Stimulated activated CD8-positive, alpha-beta memory T cell treated with anti-CD3 and anti-CD28 coated beads, Interleukin-7, amount 100 ng/mL, for 24 hours (primary cell): Measurements from ENCODE around the gene LRP1.

ENCODE experiments used
- DNase-seq: peaks from one replicate; pipeline ENCODE4 v3.0.0-alpha.2; 2020; ENCODE audit warnings: low read depth

The LRP1 gene

DNA sequence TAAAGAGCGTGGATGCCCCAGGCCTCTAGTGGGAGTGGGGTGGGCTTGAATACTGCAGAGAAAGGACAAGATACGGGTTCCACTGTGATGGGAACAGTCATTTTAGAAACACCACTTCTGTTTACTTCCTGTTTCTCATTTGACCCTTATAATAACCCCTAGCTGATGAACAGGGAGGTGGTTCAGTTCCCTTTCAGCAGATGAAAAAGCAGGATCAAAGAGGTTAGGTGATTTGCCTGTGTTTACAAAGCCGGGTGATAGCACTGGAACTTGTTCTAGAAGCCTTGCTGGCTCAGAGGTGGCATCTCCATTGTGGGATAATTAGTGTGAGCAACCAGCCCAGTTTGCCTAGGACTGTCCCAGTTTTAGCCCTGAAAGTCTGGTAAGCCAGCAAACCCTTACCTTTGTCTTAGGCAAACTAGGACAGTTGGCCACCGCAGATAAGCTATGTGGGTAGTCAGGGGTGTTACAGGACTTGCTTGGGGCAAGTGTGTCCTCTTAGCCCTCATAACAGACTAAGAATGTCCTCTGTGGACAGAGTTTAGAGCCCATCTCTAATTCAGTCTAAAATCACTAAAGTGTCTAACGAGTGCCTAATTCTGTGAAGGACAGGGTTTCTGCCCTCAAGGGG is 26.6 kb downstream of the LRP1 start:
- no peak for DNase-seq

DNA sequence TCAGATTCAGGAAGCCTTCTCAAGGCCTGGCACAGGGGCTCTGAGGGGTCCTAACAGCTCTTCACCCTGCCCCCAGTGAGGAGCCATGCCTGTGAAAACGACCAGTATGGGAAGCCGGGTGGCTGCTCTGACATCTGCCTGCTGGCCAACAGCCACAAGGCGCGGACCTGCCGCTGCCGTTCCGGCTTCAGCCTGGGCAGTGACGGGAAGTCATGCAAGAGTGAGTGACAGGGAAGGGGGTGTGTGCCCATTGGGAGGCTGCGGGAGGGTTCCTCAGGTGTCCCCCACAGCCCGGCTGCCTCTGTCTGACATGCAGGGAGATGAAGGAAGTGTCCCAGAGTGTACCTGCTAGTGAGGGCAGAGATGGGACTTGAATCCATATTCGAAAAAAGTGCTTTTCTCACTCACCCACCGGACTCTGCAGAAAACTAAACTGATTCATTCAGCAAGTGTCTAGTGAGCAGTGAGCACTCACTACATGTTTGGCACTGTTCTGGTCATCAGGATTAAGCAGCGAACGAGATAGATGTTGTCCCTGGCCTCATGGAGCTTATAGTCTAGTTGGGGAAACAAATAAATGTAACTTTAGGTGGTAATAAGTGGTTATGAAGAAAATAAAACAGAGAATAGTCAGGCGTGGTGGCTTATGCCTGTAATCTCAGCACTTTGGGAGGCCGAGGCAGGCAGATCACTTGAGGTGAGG is 28.6 kb downstream of the LRP1 start:
- DNase-seq = no peak

DNA sequence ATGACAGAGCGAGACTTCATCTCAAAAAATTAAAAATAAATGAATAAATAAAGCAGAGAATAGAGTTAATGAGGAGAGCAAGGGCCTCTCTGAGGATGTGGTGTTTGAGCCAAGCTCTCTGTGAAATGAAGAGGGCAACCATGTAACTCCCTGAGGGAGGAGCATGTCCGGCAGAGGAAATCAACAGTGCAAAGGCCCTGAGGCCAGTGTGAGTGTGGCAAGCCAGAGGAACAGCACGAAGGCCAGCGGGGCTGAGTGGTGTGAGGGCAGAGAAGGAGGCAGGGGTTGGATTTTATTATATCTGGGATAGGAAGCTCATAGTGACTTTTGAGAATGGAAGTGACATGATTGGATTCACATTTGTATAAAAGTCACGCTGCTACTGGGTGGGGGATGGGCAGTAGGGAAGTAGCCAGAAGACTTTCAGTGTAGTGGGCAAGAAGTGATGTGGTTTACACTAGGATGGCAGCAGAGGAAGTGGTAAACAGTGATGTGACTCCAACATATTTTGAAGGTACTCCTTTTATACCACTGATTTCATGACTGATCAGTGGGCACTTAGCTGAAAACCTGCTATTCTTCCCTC is 29.4 kb downstream of the LRP1 start:
- DNase-seq = no peak

DNA sequence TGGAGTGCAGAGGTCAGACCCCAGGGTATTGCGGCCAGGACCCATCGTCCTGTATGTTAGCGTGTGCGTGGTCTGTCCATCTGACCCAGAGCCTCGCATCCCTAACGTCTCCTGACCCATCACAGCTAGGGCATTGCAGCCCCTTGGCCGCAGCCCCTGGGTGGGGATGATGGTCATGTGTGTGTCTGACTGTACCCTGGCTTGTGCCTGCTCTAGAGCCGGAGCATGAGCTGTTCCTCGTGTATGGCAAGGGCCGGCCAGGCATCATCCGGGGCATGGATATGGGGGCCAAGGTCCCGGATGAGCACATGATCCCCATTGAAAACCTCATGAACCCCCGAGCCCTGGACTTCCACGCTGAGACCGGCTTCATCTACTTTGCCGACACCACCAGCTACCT is 29.9 kb downstream of the LRP1 start:
- DNase-seq = no peak

GRCh38 chr12:57158665-57159064 is 30.4 kb downstream of the LRP1 start:
- DNase-seq = no peak

DNA sequence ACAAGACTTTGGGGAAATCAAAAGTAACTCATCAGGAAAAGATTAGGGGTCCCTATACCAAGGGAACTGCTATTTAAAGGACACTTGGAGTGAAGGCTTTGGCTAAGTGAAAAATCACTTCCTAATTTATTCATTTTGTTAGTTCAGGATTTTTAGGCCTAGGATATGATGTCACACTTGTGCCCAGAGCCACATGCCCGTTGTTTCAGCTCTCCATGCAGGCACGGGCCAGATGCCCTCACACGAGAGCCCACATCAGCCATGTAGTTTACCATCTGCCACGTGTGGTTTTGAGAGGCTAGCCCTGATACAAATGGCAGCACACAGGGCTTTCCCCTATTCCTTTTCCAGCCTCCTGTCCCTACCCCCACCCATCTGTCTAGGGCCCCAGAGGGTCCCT is 31.0 kb downstream of the LRP1 start:
- no peak for DNase-seq

- no peak for DNase-seq
These were observed 31.8 kb downstream of the LRP1 start for GRCh38 chr12:57160040-57160439.

DNA sequence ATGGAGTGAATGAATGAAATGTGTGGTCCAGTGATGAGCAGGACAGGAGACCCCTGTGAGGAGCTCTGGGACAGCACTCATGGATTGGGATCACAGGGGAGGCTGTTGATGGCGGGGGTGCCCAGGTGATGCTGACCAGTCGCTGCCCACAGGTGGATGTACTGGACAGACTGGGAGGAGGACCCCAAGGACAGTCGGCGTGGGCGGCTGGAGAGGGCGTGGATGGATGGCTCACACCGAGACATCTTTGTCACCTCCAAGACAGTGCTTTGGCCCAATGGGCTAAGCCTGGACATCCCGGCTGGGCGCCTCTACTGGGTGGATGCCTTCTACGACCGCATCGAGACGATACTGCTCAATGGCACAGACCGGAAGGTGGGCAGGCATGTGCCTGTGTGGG is 32.5 kb downstream of the LRP1 start:
- no peak for DNase-seq

DNA sequence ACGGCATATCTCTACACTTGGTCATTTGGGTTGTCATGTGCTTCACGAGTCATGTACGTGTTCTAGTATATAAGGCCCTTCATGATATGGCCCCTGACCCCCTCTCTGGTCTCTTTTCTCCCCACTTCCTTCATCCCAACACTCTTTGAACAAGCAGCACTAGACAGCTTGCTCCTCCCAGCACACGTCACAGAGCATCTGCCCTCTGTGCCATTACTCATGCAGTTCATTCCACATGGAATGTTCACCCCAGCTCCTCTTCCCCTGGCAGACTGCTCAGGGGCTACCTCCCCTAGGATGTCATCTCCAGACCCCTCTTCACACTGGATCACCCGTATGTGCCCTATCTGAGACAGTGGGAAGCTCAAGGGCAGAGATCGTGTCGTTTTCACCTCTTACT is 33.2 kb downstream of the LRP1 start:
- no peak for DNase-seq

- DNase-seq = no peak
These were observed 34.4 kb downstream of the LRP1 start for GRCh38 chr12:57162553-57163125.

DNA sequence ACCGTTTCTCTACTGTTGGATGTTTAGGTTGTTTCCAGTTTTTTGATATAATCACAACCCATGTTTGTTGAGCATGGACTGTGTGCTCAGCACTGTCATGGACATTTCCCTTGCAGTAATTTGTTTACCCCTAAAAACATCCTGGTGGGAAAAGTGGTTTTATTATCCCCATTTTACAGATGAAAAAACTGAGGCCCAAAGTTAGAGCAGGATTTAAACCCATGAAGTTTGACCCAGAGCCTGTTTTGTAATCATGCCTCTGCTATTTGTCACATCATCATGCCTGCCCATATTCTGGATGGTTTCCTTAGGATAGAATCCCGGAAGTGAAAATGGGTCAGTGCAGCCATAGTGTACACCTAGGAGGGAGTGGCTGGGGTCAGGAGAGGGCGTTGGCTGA is 36.2 kb downstream of the LRP1 start:
- DNase-seq = no peak

- DNase-seq = no peak
These were observed 36.8 kb downstream of the LRP1 start for GRCh38 chr12:57164966-57165625.

DNA sequence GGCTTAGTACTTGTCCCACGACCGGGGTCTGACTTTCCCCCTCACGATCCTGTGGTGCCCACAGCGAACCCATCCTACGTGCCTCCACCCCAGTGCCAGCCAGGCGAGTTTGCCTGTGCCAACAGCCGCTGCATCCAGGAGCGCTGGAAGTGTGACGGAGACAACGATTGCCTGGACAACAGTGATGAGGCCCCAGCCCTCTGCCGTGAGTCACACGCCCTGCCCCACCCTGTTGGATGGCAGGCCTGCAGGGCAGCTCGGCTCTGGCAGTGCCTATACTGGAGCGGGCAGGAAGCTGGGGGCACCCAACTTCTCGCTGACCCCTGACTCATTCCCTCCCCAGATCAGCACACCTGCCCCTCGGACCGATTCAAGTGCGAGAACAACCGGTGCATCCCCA is 37.5 kb downstream of the LRP1 start:
- no peak for DNase-seq

GRCh38 chr12:57166971-57167371 is 38.7 kb downstream of the LRP1 start:
- DNase-seq = no peak

- no peak for DNase-seq
These were observed 39.8 kb downstream of the LRP1 start for GRCh38 chr12:57168058-57168457.

DNA sequence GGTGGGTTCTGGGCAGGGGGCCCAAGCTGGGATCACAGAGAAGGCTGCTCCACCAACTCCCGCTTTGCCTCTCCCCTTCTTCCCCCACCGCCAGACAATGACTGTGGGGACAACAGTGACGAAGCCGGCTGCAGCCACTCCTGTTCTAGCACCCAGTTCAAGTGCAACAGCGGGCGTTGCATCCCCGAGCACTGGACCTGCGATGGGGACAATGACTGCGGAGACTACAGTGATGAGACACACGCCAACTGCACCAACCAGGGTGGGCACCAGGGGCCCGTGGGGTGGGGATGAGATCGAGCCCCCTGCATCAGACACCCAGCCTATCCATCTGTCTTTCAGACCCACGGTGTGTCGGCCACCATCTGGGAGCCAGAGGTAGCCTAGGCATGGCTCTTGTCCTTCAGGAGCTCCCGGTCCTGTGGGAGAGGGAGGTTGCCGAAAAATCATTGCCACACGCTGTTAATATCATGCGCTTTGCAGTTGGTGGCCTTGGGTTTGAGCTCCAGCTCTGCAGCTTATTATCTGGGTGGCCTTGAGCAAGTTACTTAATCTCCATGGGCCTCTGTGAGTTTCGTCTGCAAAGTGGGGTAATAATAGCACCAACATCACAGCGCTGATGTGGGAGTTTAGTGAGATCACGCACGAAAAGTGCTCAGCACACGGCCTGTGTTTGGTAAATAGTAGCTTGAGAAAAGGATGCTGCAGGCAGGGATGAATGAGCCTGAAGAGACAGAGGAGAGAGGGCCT is 40.9 kb downstream of the LRP1 start:
- no peak for DNase-seq

DNA sequence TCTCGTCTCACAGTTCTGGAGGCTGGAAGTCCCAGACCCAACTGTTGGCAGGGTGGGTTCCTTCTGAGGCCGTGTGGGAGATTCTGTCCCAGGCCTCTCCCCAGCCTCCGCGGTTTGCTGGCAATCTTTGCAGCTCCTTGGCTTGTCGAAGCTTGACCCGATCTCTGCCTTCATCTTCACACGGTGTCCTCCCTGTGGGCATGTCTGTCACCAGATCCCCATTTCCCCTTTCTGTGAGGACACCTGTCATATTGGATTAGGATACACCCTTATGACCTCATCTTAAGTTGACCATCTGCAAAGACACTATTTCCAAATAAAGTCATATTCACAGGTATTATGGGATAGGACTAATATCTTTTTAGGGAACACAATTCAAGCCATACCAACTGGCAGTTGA is 41.7 kb downstream of the LRP1 start:
- DNase-seq = no peak

DNA sequence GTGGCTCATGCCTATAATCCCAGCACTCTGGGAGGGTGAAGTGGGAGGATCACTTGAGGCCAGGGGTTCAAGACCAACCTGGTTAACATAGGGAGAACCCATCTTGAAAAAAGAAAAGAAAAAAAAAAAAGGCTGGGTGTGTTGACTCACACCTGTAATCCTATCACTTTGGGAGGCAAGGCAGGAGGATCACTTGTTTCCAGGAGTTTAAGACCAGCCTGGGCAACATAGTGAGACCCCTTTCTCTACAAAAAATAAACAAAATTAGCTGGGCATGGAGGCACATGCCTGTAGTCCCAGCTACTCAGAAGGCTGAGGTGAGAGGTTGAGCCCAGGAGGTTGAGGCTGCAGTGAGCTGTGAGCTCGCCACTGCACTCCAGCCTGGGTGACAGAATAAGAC is 42.1 kb downstream of the LRP1 start:
- DNase-seq = no peak

DNA sequence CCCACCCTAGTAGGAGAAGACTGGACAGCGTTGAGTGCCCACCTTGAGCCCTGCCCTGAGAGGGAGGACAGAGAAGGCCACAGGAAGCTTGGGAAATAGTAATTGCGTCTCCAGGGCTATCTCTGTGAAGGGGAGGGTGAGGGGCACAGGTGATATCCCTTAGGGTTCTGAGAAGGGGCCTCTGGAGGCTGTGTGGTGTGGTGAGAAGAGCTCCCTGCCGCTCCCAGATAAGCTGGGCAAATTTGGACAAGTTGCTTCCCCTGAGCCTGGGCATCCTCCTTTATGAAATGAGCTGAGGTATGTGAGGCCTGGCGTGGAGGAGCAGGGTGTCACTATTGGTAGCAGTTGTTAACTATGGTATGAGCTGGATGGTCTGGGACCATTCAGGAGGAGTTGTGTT is 42.6 kb downstream of the LRP1 start:
- no peak for DNase-seq

DNA sequence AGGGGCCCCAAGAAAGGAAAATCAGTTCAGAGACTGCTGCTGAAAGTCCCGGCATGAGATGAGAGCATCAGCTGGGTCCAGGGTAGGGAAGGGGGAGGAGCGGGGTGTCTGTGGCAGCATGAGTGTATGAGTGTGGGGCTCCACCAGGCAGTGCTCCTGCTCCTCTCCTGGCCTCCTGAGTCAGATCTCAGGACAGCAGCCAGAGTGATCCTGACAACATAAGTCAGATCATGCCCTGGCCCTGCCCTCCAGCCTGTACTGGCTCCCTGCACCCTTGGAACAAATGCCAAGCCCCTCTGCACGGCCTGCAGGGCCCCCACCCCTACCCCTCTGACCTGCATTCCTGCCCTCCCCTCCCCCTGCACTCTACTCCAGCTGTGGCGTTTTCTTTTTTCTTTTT is 43.4 kb downstream of the LRP1 start:
- no peak for DNase-seq

DNA sequence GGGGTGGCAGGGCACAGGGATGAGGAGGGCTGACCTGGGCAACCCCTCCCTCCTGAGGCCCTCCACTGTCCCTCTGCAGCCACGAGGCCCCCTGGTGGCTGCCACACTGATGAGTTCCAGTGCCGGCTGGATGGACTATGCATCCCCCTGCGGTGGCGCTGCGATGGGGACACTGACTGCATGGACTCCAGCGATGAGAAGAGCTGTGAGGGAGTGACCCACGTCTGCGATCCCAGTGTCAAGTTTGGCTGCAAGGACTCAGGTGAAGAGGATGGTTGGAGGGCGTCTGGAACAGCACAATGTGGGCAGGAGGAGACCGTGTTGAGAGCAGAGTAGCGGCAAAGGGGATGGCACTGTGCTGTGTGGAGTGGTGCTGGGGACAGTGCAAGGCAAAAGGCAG is 44.8 kb downstream of the LRP1 start:
- DNase-seq = no peak

DNA sequence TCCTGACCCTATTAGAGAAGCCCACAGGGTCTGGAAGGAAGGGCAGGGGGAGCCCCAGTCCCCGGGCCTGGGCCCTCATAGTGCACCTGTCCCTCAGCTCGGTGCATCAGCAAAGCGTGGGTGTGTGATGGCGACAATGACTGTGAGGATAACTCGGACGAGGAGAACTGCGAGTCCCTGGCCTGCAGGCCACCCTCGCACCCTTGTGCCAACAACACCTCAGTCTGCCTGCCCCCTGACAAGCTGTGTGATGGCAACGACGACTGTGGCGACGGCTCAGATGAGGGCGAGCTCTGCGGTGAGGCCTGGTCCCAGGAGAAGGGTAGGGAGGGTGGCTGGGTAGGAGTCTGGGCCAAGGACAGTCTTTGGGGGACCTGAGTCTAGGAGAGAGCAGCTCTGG is 45.4 kb downstream of the LRP1 start:
- no peak for DNase-seq
